GM23338 (cell line): Measurements from ENCODE around the gene SLC2A4RG. TPM values are rescaled to one million over a fixed set of nuclear protein-coding genes. Genes with fewer than 3 reads are reported as not detected.

Source experiments
- ATAC-seq: fragments of 200-7000 bp; cut with Tn5 transposase; 3 replicates; pipeline ENCODE4 v1.9.1; 2020
- DNase-seq: peaks from one replicate; pipeline ENCODE4 v3.0.0-alpha.2; 2015; ENCODE audit warnings: low spot score
- H2AFZ ChIP-seq: fragments of 200-600 bp; sonication (generic); 2 replicates; pipeline ENCODE4 v1.8.0; 2016; ENCODE audit warnings: antibody characterized with exemption, mild to moderate bottlenecking, moderate library complexity
- H3F3A ChIP-seq: fragments of 200-600 bp; sonication (generic); replicated peaks from 2 replicates; pipeline ENCODE4 v1.8.0; 2017; ENCODE audit warnings: antibody characterized with exemption, mixed run types, low read depth
- H3K27ac ChIP-seq: fragments of 200-600 bp; sonication (generic); 2 replicates; pipeline ENCODE4 v1.6.1; 2016; ENCODE audit warnings: low read depth
- H3K27me3 ChIP-seq: fragments of 200-600 bp; sonication (generic); 2 replicates; pipeline ENCODE4 v1.8.0; 2016; ENCODE audit warnings: mild to moderate bottlenecking, mixed run types, moderate library complexity; ENCODE audit not compliant: insufficient read depth
- H3K36me3 ChIP-seq: fragments of 200-600 bp; sonication (generic); 2 replicates; pipeline ENCODE4 v1.8.0; 2016; ENCODE audit warnings: mild to moderate bottlenecking; ENCODE audit not compliant: insufficient read depth
- H3K4me1 ChIP-seq: fragments of 200-600 bp; sonication (generic); 2 replicates; pipeline ENCODE4 v1.8.0; 2016; ENCODE audit warnings: mild to moderate bottlenecking, moderate library complexity; ENCODE audit not compliant: insufficient read depth
- H3K4me2 ChIP-seq: fragments of 200-600 bp; sonication (generic); 2 replicates; pipeline ENCODE4 v1.7.1; 2017; ENCODE audit warnings: mixed run types
- H3K4me3 ChIP-seq: fragments of 200-600 bp; sonication (generic); 2 replicates; pipeline ENCODE4 v1.6.1; 2016; ENCODE audit warnings: mixed run types
- H3K79me2 ChIP-seq: fragments of 200-600 bp; sonication (generic); replicated peaks from 2 replicates; pipeline ENCODE4 v1.8.0; 2017; ENCODE audit warnings: mild to moderate bottlenecking; ENCODE audit not compliant: insufficient read depth
- H3K9me2 ChIP-seq: fragments of 200-600 bp; sonication (generic); 2 replicates; pipeline ENCODE4 v1.8.0; 2017; ENCODE audit not compliant: insufficient read depth
- H4K20me1 ChIP-seq: fragments of 200-600 bp; sonication (generic); replicated peaks from 2 replicates; pipeline ENCODE4 v1.8.0; 2017; ENCODE audit warnings: mild to moderate bottlenecking; ENCODE audit not compliant: insufficient read depth
- H3K27ac Mint-ChIP-seq: 2 replicates; pipeline ENCODE4 v1.8.0; 2020; ENCODE audit warnings: inconsistent platforms, mild to moderate bottlenecking, moderate library complexity, mixed read lengths
- H3K27me3 Mint-ChIP-seq: 3 replicates; pipeline ENCODE4 v1.8.0; 2022; ENCODE audit warnings: low read depth, mild to moderate bottlenecking, moderate library complexity, mixed read lengths, inconsistent platforms; ENCODE audit not compliant: insufficient read depth, poor library complexity
- H3K36me3 Mint-ChIP-seq: 3 replicates; pipeline ENCODE4 v1.8.0; 2021; ENCODE audit warnings: low read depth, mild to moderate bottlenecking, inconsistent platforms, moderate library complexity, mixed read lengths
- H3K4me1 Mint-ChIP-seq: 3 replicates; pipeline ENCODE4 v1.8.0; 2020; ENCODE audit warnings: mild to moderate bottlenecking, inconsistent platforms, mixed read lengths
- H3K4me3 Mint-ChIP-seq: 3 replicates; pipeline ENCODE4 v1.8.0; 2021; ENCODE audit warnings: moderate library complexity, mild to moderate bottlenecking, inconsistent platforms, mixed read lengths
- H3K9me3 Mint-ChIP-seq: 3 replicates; pipeline ENCODE4 v1.8.0; 2020; ENCODE audit warnings: moderate library complexity, mild to moderate bottlenecking, inconsistent platforms, mixed read lengths
- CTCF ChIP-seq, 2 experiments: fragments of 200-600 bp in 1 of 2; sonication (generic) in 1 of 2; conservative IDR thresholded peaks; 2 replicates each; pipeline versions ENCODE4 v1.5.1 to v1.6.1; 2016 to 2017; ENCODE audit warnings: antibody characterized with exemption in 2 of 2, low read depth in 2 of 2, mild to moderate bottlenecking in 2 of 2, moderate library complexity in 1 of 2
- ETS1 ChIP-seq: IDR thresholded peaks from 2 replicates; pipeline ENCODE4 v1.6.1; 2016; ENCODE audit warnings: antibody characterized with exemption
- EZH2 ChIP-seq: fragments of 200-600 bp; sonication (generic); IDR thresholded peaks from one replicate; pipeline ENCODE4 v1.8.0; 2017; ENCODE audit warnings: antibody characterized with exemption, mild to moderate bottlenecking, low read depth; ENCODE audit not compliant: unreplicated experiment
- REST ChIP-seq: IDR thresholded peaks from one replicate; pipeline ENCODE4 v1.6.1; 2018; ENCODE audit warnings: antibody characterized with exemption; ENCODE audit not compliant: unreplicated experiment
- ZNF462 ChIP-seq: fragments of 250-450 bp; sonication (Bioruptor Pico); IDR thresholded peaks from 2 replicates; pipeline ENCODE4 v1.5.0; 2020; ENCODE audit warnings: mild to moderate bottlenecking, moderate library complexity
- polyA plus RNA-seq: library from polyadenylated mRNA; unstranded; fragments of >200 nt; fragmentation: Nextera tagmentation; extraction: Ambion mirVana; gene quantifications from 2 replicates; pipeline ENCODE4 v1.2.1, GENCODE V29; 2016
- total RNA-seq: library from RNA; depleted of rRNA; stranded (reverse); fragments of >200 nt; shearing (Covaris generic); gene quantifications from 2 replicates; pipeline ENCODE4 v1.2.3, GENCODE V29; 2014

Gene SLC2A4RG
- total and polyA plus RNA-seq, 2 experiments from 2014 or later = 22.8 to 42.0 TPM

- no peak for TF ChIP-seq REST
These were observed 38.6 kb downstream of the SLC2A4RG start (continued) for GRCh38 chr20:63778034-63778752.

- Mint-ChIP-seq H3K4me1 (peaks cover 16% of the 10 kb centered on the region), H3K36me3 (peaks cover 3% of the 10 kb centered on the region; the same call in 1 of the 3 replicates), H3K9me3 (no peaks in the 10 kb centered on the region; the same call in 2 of the 3 replicates), H3K27me3 (peaks cover 12% of the 10 kb centered on the region), H3K4me3 (no peak overlapping the region), H3K27ac (no peak overlapping the region)
- no peak for DNase-seq
- no peak overlapping the region for H3K4me2 ChIP-seq
- no peak; the same call in 2 of the 3 replicates for ATAC-seq
- H3K27me3 ChIP-seq = no peaks in the 10 kb centered on the region
- no peaks in the 10 kb centered on the region; the same call in 1 of the 2 replicates for H4K20me1 ChIP-seq
- no peak for TF ChIP-seq EZH2
- TF ChIP-seq CTCF (conservative IDR thresholded peaks at IDR 0.05; ENCODE audit: low read depth in 2 of 2) = peak; percentile 24 to 47
- TF ChIP-seq ZNF462 = no peak
- TF ChIP-seq ETS1 = no peak
- H3K4me3 ChIP-seq = no peak overlapping the region
- no peaks in the 10 kb centered on the region for H3K36me3 ChIP-seq
- peaks cover 15% of the 10 kb centered on the region for H3F3A ChIP-seq
- peaks cover 5% of the 10 kb centered on the region; the same call in 1 of the 2 replicates for H3K4me1 ChIP-seq
- H2AFZ ChIP-seq = no peak overlapping the region
- H3K27ac ChIP-seq = no peak overlapping the region
- H3K79me2 ChIP-seq = peaks cover 16% of the 10 kb centered on the region
- no peaks in the 10 kb centered on the region for H3K9me2 ChIP-seq
These were observed 39.3 kb downstream of the SLC2A4RG start for GRCh38 chr20:63778857-63779256.
